ENCODE measurements around the gene NAGPA. TPM values are rescaled to one million over a fixed set of nuclear protein-coding genes. Genes with fewer than 3 reads are reported as not detected.

The NAGPA gene
- total and polyA plus RNA-seq, 10 of the 15 experiments (the other 5 are each of a cell fraction or from before 2014, with no cell fraction given), result 0.03 to 11.6 (median 6.6) TPM

DNA sequence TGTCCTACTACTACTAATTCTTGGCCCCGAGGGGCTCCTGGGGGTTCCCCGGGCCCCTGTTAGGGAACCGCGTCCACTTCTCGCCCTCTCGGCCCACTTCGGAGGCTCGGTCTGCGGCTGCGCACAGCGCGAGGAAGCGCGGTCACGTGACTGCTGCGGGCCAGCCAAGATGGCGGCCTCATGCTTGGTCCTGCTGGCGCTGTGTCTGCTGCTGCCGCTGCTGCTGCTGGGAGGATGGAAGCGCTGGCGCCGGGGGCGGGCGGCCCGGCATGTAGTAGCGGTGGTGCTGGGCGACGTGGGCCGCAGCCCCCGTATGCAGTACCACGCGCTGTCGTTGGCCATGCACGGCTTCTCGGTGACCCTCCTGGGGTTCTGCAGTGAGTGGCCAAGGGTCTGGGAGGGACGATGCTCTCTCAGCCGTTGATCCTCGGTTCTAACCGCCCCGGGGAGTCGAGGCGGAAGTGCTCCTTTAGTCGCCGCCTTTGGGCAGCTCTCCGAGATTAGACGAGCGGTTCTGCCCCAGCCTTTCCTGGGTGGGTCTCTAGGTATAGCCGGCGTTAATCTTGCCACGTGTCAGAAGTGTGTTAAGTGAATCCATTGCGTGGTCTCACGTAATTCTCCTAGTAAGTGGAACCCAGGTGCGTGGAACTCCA lies 38.1 kb upstream of the NAGPA start, which contains the start of gene ALG1 (continued):
- TF ChIP-seq, protein P1, sequence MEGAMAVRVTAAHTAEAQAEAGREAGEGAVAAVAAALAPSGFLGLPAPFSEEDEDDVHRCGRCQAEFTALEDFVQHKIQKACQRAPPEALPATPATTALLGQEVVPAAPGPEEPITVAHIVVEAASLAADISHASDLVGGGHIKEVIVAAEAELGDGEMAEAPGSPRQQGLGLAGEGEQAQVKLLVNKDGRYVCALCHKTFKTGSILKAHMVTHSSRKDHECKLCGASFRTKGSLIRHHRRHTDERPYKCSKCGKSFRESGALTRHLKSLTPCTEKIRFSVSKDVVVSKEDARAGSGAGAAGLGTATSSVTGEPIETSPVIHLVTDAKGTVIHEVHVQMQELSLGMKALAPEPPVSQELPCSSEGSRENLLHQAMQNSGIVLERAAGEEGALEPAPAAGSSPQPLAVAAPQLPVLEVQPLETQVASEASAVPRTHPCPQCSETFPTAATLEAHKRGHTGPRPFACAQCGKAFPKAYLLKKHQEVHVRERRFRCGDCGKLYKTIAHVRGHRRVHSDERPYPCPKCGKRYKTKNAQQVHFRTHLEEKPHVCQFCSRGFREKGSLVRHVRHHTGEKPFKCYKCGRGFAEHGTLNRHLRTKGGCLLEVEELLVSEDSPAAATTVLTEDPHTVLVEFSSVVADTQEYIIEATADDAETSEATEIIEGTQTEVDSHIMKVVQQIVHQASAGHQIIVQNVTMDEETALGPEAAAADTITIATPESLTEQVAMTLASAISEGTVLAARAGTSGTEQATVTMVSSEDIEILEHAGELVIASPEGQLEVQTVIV (IDR thresholded peaks at IDR 0.05; ENCODE audit: borderline replicate concordance, partially characterized antibody), result no peak
- TF ChIP-seq CREM (IDR thresholded peaks at IDR 0.05; ENCODE audit: low read depth), result no peak
- TF ChIP-seq BMI1 (IDR thresholded peaks at IDR 0.05; ENCODE audit: borderline replicate concordance), result no peak
- TF ChIP-seq, protein P2, sequence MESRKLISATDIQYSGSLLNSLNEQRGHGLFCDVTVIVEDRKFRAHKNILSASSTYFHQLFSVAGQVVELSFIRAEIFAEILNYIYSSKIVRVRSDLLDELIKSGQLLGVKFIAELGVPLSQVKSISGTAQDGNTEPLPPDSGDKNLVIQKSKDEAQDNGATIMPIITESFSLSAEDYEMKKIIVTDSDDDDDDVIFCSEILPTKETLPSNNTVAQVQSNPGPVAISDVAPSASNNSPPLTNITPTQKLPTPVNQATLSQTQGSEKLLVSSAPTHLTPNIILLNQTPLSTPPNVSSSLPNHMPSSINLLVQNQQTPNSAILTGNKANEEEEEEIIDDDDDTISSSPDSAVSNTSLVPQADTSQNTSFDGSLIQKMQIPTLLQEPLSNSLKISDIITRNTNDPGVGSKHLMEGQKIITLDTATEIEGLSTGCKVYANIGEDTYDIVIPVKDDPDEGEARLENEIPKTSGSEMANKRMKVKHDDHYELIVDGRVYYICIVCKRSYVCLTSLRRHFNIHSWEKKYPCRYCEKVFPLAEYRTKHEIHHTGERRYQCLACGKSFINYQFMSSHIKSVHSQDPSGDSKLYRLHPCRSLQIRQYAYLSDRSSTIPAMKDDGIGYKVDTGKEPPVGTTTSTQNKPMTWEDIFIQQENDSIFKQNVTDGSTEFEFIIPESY (IDR thresholded peaks at IDR 0.05), result no peak
- TF ChIP-seq, protein P3, sequence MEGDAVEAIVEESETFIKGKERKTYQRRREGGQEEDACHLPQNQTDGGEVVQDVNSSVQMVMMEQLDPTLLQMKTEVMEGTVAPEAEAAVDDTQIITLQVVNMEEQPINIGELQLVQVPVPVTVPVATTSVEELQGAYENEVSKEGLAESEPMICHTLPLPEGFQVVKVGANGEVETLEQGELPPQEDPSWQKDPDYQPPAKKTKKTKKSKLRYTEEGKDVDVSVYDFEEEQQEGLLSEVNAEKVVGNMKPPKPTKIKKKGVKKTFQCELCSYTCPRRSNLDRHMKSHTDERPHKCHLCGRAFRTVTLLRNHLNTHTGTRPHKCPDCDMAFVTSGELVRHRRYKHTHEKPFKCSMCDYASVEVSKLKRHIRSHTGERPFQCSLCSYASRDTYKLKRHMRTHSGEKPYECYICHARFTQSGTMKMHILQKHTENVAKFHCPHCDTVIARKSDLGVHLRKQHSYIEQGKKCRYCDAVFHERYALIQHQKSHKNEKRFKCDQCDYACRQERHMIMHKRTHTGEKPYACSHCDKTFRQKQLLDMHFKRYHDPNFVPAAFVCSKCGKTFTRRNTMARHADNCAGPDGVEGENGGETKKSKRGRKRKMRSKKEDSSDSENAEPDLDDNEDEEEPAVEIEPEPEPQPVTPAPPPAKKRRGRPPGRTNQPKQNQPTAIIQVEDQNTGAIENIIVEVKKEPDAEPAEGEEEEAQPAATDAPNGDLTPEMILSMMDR (IDR thresholded peaks at IDR 0.05 in 2 of 3, conservative IDR thresholded peaks at IDR 0.05 in 1 of 3; ENCODE audit: control insufficient read depth in 2 of 3, extremely low read depth in 1 of 3, insufficient read depth in 1 of 3, low read depth in 3 of 3, low read length in 3 of 3), result no peak
- TF ChIP-seq, protein P4, sequence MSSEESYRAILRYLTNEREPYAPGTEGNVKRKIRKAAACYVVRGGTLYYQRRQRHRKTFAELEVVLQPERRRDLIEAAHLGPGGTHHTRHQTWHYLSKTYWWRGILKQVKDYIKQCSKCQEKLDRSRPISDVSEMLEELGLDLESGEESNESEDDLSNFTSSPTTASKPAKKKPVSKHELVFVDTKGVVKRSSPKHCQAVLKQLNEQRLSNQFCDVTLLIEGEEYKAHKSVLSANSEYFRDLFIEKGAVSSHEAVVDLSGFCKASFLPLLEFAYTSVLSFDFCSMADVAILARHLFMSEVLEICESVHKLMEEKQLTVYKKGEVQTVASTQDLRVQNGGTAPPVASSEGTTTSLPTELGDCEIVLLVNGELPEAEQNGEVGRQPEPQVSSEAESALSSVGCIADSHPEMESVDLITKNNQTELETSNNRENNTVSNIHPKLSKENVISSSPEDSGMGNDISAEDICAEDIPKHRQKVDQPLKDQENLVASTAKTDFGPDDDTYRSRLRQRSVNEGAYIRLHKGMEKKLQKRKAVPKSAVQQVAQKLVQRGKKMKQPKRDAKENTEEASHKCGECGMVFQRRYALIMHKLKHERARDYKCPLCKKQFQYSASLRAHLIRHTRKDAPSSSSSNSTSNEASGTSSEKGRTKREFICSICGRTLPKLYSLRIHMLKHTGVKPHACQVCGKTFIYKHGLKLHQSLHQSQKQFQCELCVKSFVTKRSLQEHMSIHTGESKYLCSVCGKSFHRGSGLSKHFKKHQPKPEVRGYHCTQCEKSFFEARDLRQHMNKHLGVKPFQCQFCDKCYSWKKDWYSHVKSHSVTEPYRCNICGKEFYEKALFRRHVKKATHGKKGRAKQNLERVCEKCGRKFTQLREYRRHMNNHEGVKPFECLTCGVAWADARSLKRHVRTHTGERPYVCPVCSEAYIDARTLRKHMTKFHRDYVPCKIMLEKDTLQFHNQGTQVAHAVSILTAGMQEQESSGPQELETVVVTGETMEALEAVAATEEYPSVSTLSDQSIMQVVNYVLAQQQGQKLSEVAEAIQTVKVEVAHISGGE (CRISPR knock-in tag; IDR thresholded peaks at IDR 0.05), result peak; percentile 68
- no peak for TF ChIP-seq ZNF24 (IDR thresholded peaks at IDR 0.05)
- TF ChIP-seq ZZZ3 (IDR thresholded peaks at IDR 0.05; ENCODE audit: control insufficient read depth, insufficient read length, low read depth), result no peak
- TF ChIP-seq YBX1 (IDR thresholded peaks at IDR 0.05), result no peak
- no peak for TF ChIP-seq ZBED1 (IDR thresholded peaks at IDR 0.05; ENCODE audit: borderline replicate concordance)
- TF ChIP-seq JUND (IDR thresholded peaks at IDR 0.05; ENCODE audit: low read depth, low read length), result no peak
- no peak for TF ChIP-seq CBX3 (IDR thresholded peaks at IDR 0.05; ENCODE audit: borderline replicate concordance, low read depth)
- no peak for TF ChIP-seq ESRRA (IDR thresholded peaks at IDR 0.05; ENCODE audit: low read length)
- 0 out of 2 replicates have a peak, but pooled peaks have one; percentile 77 for TF ChIP-seq STAT1 (conservative IDR thresholded peaks at IDR 0.05)
- TF ChIP-seq RELA (IDR thresholded peaks at IDR 0.05; ENCODE audit: borderline replicate concordance, partially characterized antibody), result peak; percentile 90
- TF ChIP-seq FOXM1 (IDR thresholded peaks at IDR 0.05; ENCODE audit: low read depth, low read length), result no peak

Data from GM12878 (cell line).